Erythroblast (primary cell): ENCODE results near the gene FNBP1L.

Experiments
- GATA1 ChIP-seq: IDR thresholded peaks from 2 replicates; pipeline ENCODE4 v1.6.1; 2011; ENCODE audit warnings: low read depth, mild to moderate bottlenecking, control low read depth, low read length, moderate library complexity
- POLR2A ChIP-seq: IDR thresholded peaks from 2 replicates; pipeline ENCODE4 v1.6.1; 2011; ENCODE audit warnings: mild to moderate bottlenecking, low read length

- TF ChIP-seq POLR2A (no peak), GATA1 (no peak)
Observed at GRCh38 chr1:93522721-93523120, 74.8 kb downstream of the FNBP1L start.
